WERI-Rb-1 (cell line): ENCODE measurements around the gene RAF1.

ENCODE experiments used
- DNase-seq: peaks from one replicate; pipeline ENCODE4 v3.0.0-alpha.2; 2020
- H3K27ac ChIP-seq: fragments of 250-450 bp; sonication (Bioruptor Pico); 2 replicates; pipeline ENCODE4 v1.5.1; 2020; ENCODE audit warnings: mild to moderate bottlenecking, moderate library complexity
- H3K27me3 ChIP-seq: fragments of 250-450 bp; sonication (Bioruptor Pico); 2 replicates; pipeline ENCODE4 v1.5.1; 2021; ENCODE audit warnings: mild to moderate bottlenecking, low read depth, moderate library complexity; ENCODE audit not compliant: insufficient read depth, severe bottlenecking
- H3K36me3 ChIP-seq: fragments of 250-450 bp; sonication (Bioruptor Pico); 2 replicates; pipeline ENCODE4 v1.5.1; 2020; ENCODE audit warnings: mild to moderate bottlenecking, moderate library complexity
- H3K4me3 ChIP-seq: 2 replicates; pipeline ENCODE4 v1.5.1; 2011; ENCODE audit warnings: low read depth, mild to moderate bottlenecking, control low read depth, low read length
- H3K9me3 ChIP-seq: fragments of 250-450 bp; sonication (Bioruptor Pico); 2 replicates; pipeline ENCODE4 v1.5.1; 2021; ENCODE audit warnings: mild to moderate bottlenecking, moderate library complexity; ENCODE audit not compliant: severe bottlenecking
- CTCF ChIP-seq: IDR thresholded peaks from 2 replicates; pipeline ENCODE4 v1.5.1; 2011; ENCODE audit warnings: low read depth, mild to moderate bottlenecking, control low read depth, inconsistent platforms, low read length

RAF1 gene

GRCh38 chr3:12584083-12584482 lies 79.8 kb downstream of the RAF1 start:
- no peak overlapping the region for H3K4me3 ChIP-seq
- no peak for DNase-seq
- H3K9me3 ChIP-seq, result no peaks in the 10 kb centered on the region
- TF ChIP-seq CTCF, result no peak
- H3K27ac ChIP-seq, result no peak overlapping the region
- H3K27me3 ChIP-seq, result no peaks in the 10 kb centered on the region
- H3K36me3 ChIP-seq, result peaks cover 87% of the 10 kb centered on the region

- no peak for TF ChIP-seq CTCF
- H3K9me3 ChIP-seq, result no peaks in the 10 kb centered on the region
- no peak overlapping the region for H3K27ac ChIP-seq
- H3K36me3 ChIP-seq, result peaks cover 85% of the 10 kb centered on the region
- no peaks in the 10 kb centered on the region for H3K27me3 ChIP-seq
- no peak for DNase-seq
- no peak overlapping the region for H3K4me3 ChIP-seq
Observed at GRCh38 chr3:12583280-12583679, 80.6 kb downstream of the RAF1 start.

- peaks cover 84% of the 10 kb centered on the region for H3K36me3 ChIP-seq
- no peaks in the 10 kb centered on the region for H3K9me3 ChIP-seq
- no peak overlapping the region for H3K4me3 ChIP-seq
- no peak for TF ChIP-seq CTCF
- DNase-seq, result no peak
- H3K27me3 ChIP-seq, result no peaks in the 10 kb centered on the region
- no peak overlapping the region for H3K27ac ChIP-seq
Observed at GRCh38 chr3:12582730-12583129, 81.2 kb downstream of the RAF1 start.

GRCh38 chr3:12579905-12580304 lies 84.0 kb downstream of the RAF1 start:
- no peak for TF ChIP-seq CTCF
- peaks cover 82% of the 10 kb centered on the region for H3K36me3 ChIP-seq
- no peak overlapping the region for H3K4me3 ChIP-seq
- no peaks in the 10 kb centered on the region for H3K27me3 ChIP-seq
- H3K27ac ChIP-seq, result no peak overlapping the region
- DNase-seq, result no peak
- no peaks in the 10 kb centered on the region for H3K9me3 ChIP-seq

- no peak overlapping the region for H3K27ac ChIP-seq
Observed at GRCh38 chr3:12579456-12579855, 84.5 kb downstream of the RAF1 start.

More at GRCh38 chr3:12579456-12579855, 84.5 kb downstream of the RAF1 start:
- Histone ChIP-seq H3K9me3 (no peaks in the 10 kb centered on the region), H3K27me3 (no peaks in the 10 kb centered on the region), H3K4me3 (no peak overlapping the region), H3K36me3 (peaks cover 82% of the 10 kb centered on the region)
- DNase-seq, result no peak
- TF ChIP-seq CTCF, result no peak
